ENCODE results near the gene EPC2.
A peak's percentile ranks its signal among the peaks of the same experiment; 100 is the strongest.
"Not testable (repeated sequence)": the region's sequence is repeated elsewhere in the genome, so short reads cannot be mapped to it uniquely, and the experiment has no call there.

Gene EPC2

DNA sequence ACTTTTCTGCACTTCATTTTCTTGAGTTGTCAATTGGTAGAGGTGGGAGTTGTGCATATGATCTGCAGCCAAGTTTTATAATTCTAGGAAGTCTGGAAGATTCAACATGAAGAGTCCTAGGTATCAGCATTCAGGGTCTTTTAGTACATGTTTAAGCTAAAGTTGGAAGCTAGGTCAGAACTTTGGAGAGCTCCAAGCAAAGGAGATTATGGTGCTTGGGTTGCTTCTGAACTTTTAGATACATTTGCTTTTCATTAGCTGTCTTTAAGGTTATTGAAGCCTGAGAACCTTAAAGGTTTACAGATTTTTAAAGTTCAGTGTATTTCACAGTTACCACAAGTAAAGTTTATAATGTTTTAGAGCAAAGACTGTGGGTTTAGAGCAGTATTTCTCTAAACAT is 85.5 kb downstream of the EPC2 start:
- DNase-seq, result no peak

- no peak for DNase-seq
Observed at GRCh38 chr2:148737742-148738141, 93.2 kb downstream of the EPC2 start.

GRCh38 chr2:148739454-148740105 is 95.0 kb downstream of the EPC2 start:
- no peak for DNase-seq

- DNase-seq, result no peak
Observed at GRCh38 chr2:148742373-148742772, 97.8 kb downstream of the EPC2 start.

- DNase-seq, result no peak
Observed at GRCh38 chr2:148745151-148745851, 100.8 kb downstream of the EPC2 start.

GRCh38 chr2:148746973-148747372 is 102.4 kb downstream of the EPC2 start:
- no peak for DNase-seq

DNA sequence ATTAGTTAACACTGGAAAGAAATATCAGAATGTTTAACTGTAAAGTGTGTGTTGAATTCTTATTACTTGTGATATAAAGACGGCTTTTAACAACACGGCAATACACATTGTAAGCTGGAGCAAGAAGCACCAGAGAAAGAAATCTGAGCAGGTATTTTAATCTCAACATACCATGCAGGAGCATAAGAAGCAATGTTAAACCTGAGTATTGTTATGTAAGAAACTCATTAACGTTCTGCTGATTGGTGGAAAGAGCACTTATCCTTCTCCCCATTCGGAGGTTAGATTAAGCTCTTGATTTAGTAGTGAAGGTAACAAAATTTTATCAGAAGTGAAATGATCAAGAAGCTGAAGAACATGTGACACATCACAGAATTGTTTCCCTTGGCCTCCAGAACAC is 107.4 kb downstream of the EPC2 start:
- no peak for DNase-seq

- DNase-seq, result no peak
Observed at GRCh38 chr2:148752977-148753376, 108.4 kb downstream of the EPC2 start.

DNA sequence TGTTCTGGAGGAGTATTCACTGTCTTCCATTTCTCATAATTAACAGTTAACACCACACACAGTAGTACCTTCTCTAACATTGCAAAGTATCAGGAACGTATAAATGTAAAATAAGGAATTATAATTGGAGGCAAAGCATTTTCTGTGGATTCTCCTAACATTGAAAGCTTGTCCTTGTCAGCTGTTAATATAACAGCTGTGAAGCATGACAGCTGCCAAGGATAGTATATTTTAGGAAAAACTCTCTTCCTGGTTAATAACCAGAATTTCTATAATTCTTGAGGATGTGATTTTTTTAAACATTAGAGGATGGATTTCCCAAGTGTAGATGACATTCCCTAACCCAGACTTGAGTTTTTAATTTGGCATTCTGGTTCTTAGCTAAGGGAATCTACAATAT is 110.3 kb downstream of the EPC2 start:
- no peak for DNase-seq

GRCh38 chr2:148756292-148756975 is 111.9 kb downstream of the EPC2 start:
- DNase-seq, result no peak

DNA sequence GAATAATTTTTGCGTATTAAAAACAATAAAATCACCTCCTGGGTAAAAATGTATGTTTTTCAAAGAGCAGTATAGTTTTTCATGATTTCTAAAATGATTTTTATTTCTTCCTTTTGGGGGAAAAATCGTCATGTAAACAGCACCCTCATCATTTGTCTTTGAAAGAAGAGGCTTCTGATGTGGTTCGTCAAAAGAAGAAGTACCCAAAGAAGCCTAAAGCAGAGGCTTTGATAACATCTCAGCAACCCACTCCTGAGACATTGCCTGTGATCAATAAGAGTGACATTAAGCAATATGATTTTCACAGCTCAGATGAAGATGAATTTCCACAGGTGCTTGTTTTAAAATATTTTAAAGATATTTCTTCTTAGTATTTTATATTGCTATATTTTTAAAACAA is 120.3 kb downstream of the EPC2 start:
- DNase-seq, result no peak

DNA sequence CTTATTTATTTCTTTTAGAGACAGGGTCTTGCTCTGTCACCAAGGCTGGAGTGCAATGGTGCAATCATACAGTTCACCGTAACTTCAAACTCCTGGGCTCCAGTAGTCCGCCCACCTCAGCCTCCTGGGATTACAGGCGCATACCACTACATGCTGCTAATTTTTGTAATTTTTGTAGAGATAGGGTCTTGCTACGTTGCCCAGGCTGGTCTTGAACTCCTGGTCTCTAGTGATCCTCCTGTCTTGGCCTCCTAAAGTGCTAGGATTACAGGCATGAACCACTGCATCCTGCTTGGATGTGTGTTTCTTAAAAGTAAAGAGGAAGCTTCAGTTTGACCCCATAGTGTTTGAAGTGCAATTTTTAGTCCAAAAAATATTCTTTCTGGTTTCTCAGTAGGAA is 125.5 kb downstream of the EPC2 start:
- no peak for DNase-seq

DNA sequence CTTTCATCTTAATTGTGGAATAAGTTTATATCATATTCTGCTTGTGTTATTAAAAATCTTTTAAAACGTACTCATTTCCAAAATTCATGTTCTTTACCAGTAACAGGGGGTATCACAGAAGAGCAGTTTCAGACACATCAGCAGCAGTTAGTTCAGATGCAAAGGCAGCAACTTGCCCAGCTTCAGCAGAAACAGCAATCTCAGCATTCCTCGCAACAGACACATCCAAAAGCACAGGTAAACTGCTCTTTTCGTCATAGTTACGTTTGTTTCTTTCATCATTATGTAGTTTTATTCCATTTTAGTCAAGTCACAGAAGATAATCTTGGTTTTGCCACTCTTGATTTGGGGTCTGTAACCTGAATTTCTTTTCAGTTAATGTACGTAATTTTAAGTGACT is 137.0 kb downstream of the EPC2 start:
- DNase-seq, result no peak

GRCh38 chr2:148789059-148789458 is 144.5 kb downstream of the EPC2 start:
- no peak for DNase-seq

DNA sequence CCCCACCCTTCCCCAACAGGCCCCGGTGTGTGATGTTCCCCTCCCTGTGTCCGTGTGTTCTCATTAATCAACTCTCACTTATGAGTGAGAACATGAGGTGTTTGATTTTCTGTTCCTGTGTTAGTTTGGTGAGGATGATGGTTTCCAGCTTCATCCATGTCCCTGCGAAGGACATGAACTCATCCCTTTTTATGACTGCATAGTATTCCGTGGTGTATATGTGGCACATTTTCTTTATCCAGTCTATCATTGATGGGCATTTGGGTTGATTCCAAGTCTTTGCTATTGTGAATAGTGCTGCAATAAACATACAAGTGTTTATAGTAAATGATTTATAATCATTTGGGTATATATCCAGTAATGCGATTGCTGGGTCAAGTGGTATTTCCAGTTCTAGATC is 145.6 kb downstream of the EPC2 start:
- DNase-seq, result not testable (repeated sequence)

DNA sequence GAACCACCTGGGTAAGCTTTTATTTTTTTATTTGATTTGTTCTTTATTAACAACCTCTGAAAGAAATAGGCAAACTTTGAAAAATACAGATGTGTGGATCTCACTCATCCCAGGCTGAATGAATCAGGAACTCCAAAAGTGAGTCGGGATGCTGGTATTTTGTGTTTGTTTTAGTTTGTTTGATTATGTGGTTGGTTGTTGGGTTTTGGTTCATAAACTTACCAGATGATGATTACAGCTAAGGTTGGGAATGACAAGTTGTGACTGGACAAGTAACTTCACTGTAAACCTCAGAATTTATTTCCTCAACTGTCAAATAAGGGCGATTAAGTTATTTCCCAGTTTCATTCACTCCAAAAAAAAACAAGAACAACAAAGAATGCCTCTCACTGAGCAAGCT is 150.0 kb downstream of the EPC2 start:
- DNase-seq, result no peak

- DNase-seq, result no peak
Observed at GRCh38 chr2:148796735-148797512, 152.4 kb downstream of the EPC2 start.

- DNase-seq, result no peak
Observed at GRCh38 chr2:148802448-148803220, 158.1 kb downstream of the EPC2 start.

DNA sequence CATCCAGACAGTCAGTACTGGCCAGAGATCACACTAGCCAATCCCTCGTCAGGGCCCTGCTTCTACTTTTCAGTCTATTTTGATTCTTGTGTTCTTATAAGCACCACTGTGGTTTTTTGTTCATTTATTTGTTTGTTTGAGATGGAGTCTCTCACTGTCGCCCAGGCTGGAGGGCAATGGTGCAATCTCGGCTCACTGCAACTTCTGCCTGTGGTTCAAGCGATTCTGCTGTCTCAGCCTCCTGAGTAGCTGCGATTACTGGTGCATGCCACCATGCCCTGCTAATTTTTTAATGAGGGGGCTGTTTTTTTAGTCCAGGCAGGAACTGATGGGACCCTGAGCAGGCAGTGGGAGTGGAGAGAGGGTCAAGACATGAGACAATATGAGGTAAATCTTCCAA is 165.5 kb downstream of the EPC2 start:
- no peak for DNase-seq

GRCh38 chr2:148812306-148812705 is 167.8 kb downstream of the EPC2 start:
- peak; percentile 35 for DNase-seq

- DNase-seq, result no peak
Observed at GRCh38 chr2:148813603-148814065, 169.1 kb downstream of the EPC2 start.

DNA sequence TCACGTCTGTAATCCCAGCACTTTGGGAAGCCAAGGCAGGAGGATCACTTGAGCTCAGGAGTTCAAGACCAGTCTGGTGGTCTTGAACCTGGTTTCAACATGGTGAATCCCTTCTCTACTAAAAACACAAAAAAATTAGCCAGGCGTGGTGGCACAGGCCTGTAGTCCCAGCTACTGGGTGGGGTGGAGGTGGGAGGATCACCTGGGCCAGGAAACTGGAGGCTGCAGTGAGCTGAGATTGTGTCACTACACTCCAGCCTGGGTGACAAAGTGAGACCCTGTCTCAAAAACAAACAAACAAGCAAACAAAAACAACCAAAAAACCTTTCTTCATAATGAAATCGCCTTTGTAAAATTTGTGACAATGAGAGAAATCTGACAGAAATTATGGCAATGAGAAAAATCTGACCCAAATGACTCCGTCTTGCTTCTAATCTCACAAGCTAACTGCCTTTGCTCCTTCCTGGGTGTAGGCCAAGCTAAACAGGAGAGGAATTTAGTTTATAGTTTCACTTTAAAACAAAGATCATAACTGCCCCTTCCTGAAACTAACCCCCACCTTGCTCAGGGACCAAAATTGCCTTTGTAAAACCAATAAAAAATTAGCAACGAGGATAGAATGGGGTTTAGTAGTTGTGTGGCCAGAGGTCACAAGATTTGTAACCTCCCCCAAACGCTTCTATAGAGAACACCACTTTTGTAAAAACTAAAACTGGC is 169.8 kb downstream of the EPC2 start:
- no peak for DNase-seq

Data from NCI-H1092 (cell line).